Uterus (tissue), 2 donors: ENCODE measurements around the gene EIF4H.

Experiments
- POLR2A ChIP-seq, 2 donors: fragments of 450-650 bp; IDR thresholded peaks; one replicate each; pipeline ENCODE4 v1.6.1; 2016; ENCODE audit warnings: antibody characterized with exemption in 2 of 2, mild to moderate bottlenecking in 1 of 2, moderate library complexity in 1 of 2
- TF ChIP-seq, protein P1 (sequence below), 4 experiments: fragments of 200-600 bp in 2 of 4; fragments of 450-650 bp in 2 of 4; sonication (generic) in 2 of 4; IDR thresholded peaks; one replicate each; pipeline ENCODE4 v1.5.1; 2016 to 2019; ENCODE audit warnings: antibody characterized with exemption in 4 of 4, mild to moderate bottlenecking in 2 of 4, moderate library complexity in 1 of 4

DNA sequence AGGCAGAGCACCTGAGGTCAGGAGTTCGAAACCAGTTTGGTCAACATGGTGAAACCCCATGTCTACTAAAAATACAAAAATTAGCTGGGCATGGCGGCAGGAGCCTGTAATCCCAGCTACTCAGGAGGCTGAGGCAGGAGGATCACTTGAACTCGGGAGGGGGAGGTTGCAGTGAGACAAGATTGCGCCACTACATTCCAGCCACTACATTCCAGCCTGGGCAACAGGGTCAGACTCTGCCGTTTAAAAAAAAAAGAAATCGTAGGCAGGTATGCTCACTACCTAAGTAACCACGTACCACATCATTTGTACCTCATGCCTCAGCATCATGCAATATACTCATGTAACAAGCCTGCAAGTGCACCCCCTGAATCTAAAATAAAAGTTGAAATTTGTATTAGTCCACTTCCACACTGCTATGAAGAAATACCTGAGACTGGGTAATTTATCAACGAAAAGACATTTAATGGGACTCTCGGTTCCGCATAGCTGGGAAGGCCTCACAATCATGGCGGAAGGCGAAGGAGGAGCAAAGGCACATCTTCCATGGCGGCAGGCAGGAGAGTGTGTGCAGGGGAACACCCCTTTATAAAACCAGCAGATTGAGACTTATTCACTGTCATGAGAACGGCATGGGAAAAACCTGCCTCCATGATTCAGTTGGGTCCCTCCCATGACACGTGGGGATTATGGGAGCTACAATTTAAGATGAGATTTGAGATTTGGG is 8.1 kb upstream of the EIF4H start:
- no peak for TF ChIP-seq POLR2A (IDR thresholded peaks at IDR 0.05)
- TF ChIP-seq, protein P1, sequence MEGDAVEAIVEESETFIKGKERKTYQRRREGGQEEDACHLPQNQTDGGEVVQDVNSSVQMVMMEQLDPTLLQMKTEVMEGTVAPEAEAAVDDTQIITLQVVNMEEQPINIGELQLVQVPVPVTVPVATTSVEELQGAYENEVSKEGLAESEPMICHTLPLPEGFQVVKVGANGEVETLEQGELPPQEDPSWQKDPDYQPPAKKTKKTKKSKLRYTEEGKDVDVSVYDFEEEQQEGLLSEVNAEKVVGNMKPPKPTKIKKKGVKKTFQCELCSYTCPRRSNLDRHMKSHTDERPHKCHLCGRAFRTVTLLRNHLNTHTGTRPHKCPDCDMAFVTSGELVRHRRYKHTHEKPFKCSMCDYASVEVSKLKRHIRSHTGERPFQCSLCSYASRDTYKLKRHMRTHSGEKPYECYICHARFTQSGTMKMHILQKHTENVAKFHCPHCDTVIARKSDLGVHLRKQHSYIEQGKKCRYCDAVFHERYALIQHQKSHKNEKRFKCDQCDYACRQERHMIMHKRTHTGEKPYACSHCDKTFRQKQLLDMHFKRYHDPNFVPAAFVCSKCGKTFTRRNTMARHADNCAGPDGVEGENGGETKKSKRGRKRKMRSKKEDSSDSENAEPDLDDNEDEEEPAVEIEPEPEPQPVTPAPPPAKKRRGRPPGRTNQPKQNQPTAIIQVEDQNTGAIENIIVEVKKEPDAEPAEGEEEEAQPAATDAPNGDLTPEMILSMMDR (IDR thresholded peaks at IDR 0.05), result no peak
